ENCODE data around the gene FASTK.
"Not testable (repeated sequence)": the region's sequence is repeated elsewhere in the genome, so short reads cannot be mapped to it uniquely, and the experiment has no call there.

The FASTK gene

GRCh38 chr7:151028131-151028947 is 52.3 kb downstream of the FASTK start, which contains the start of gene ABCB8:
Gene ABCB8, plus strand, starts transcription at chr7:151028450. Its CDS starts 66 bp downstream, at chr7:151028516.
- DNase-seq (ENCODE audit: low read depth in 2 of 2) = peak; percentile 92 to 94

- not testable (repeated sequence) for DNase-seq (ENCODE audit: low read depth in 2 of 2)
These were observed 52.9 kb downstream of the FASTK start for GRCh38 chr7:151027728-151028130.

DNA sequence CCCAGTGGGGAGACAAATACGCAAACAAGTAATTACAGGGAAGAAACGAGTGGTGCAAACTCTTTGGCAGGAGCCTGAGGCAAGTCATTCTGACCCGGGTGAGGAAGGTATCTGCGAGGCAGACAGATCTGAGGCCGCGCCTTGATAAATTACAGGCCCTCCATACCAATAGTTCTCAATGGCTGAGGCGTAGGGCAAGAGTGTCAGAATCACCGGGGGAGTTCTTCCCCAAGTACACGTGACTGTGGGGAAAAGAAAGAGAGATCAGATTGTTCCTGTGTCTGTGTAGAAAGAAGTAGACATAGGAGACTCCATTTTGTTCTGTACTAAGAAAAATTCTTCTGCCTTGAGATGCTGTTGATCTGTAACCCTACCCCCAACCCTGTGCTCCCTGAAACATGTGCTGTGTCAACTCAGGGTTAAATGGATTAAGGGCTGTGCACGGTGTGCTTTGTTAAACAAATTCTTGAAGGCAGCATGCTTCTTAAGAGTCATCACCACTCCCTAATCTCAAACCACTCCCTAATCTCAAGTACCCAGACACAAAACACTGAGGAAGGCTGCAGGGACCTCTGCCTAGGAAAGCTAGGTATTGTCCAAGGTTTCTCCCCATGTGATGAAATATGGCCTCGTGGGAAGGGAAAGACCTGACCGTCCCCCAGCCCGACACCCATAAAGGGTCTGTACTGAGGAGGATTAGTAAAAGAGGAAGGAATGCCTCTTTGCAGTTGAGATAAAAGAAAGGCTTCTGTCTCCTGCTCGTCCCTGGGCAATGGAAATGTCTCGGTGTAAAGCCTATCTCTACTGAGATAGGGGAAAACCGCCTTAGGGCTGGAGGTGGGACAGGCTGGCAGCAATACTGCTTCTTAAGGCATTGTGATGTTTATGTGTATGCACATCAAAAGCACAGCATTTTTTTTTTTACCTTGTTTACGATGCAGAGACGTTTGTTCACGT is 53.6 kb downstream of the FASTK start:
- DNase-seq (ENCODE audit: low read depth in 2 of 2) = not testable (repeated sequence)

Measured in stimulated activated CD8-positive, alpha-beta memory T cell treated with anti-CD3 and anti-CD28 coated beads, Interleukin-2, amount 100 ng/mL, for 1 hour (primary cell).